ENCODE measurements around the gene DDX28. TPM values are rescaled to one million over a fixed set of nuclear protein-coding genes. Genes with fewer than 3 reads are reported as not detected.
A peak's percentile ranks its signal among the peaks of the same experiment; 100 is the strongest.

Gene DDX28
- total and polyA plus RNA-seq, 2 of the 4 experiments (the other 2 are of a cell fraction), result 9.2 to 10.0 TPM

DNA sequence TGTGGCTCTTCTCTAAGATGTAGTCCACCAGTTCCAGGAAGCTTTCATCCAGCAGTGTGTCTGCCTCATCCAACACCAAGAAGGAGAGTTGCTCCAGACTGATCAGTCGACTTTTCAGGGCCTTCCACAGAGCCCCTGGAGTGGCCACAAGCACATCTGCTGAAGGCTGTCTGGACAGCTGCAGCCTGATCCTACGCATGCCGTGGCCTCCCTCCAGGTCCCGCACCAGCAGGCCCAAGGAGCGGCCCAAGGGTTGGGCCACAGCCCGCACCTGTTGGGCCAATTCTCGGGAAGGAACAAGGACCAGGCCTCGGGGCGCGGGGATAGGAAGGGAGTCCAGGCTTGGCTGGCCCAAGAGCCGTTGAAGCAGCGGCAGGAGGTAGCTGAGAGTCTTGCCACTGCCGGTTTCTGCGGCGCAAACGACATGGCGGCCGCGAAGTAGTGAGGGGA is 729 bp downstream of the DDX28 start:
- no peak overlapping the region for H4K91ac ChIP-seq (ENCODE audit: insufficient read depth, low read depth, low read length)
- H3K36me3 ChIP-seq (ENCODE audit: control insufficient read depth, insufficient read depth, low read length), result peaks cover 7% of the 10 kb centered on the region
- no peak overlapping the region for H2BK120ac ChIP-seq (ENCODE audit: low read depth, low read length)
- H3K27me3 ChIP-seq (ENCODE audit: control insufficient read depth, insufficient read depth, low read length), result no peaks in the 10 kb centered on the region
- peak overlapping the region; percentile 98 for H2AK9ac ChIP-seq (replicated peaks; ENCODE audit: low read depth, low read length, poor library complexity)
- peaks cover 5% of the 10 kb centered on the region for H3K9me1 ChIP-seq (ENCODE audit: insufficient read depth, low read length)
- DNase-seq, result no peak
- no peak overlapping the region for H2BK20ac ChIP-seq (ENCODE audit: low read depth, low read length)
- H2BK5ac ChIP-seq (ENCODE audit: low read depth, low read length, poor library complexity, severe bottlenecking), result no peak overlapping the region
- no peak overlapping the region; the same call in 1 of the 2 replicates for H3K56ac ChIP-seq (ENCODE audit: extremely low read depth, insufficient read depth, low read length)
- H3K4ac ChIP-seq (ENCODE audit: low read depth, low read length), result no peak overlapping the region
- no peak for ATAC-seq (ENCODE audit: low read depth)
- 14% methylated on average over 10 of the region's 19 CpGs; no CpG with 5 or more reads in 1 of the 2 experiments for WGBS, 2 experiments (ENCODE audit: extremely low coverage in 2 of 2, insufficient read length in 1 of 2)
- no peak overlapping the region for H3K14ac ChIP-seq (replicated peaks; ENCODE audit: low read depth, low read length)
- peak overlapping the region; percentile 82 for H3K4me3 ChIP-seq (ENCODE audit: insufficient read depth, low read depth, low read length)
- BruUV-seq (replicated peaks), result no TSS peak
- H3K4me1 ChIP-seq (ENCODE audit: control insufficient read depth, insufficient read depth, low read length), result peaks cover 7% of the 10 kb centered on the region
- H4K8ac ChIP-seq (ENCODE audit: low read depth in 2 of 2, low read length in 2 of 2), result peak overlapping the region; percentile 88 to 94; a peak in 3 of 4 replicates
- POLR2A ChIA-PET (ENCODE audit: unreplicated experiment), result no interaction called here
- H3K18ac ChIP-seq (ENCODE audit: low read depth, low read length), result no peak overlapping the region
- peak overlapping the region; percentile 74; the same call in 1 of the 2 replicates for H3K27ac ChIP-seq (ENCODE audit: insufficient read depth, low read length)
- in situ Hi-C loops (cut with MboI; ENCODE audit: low sequenced_read_pairs) (no loop called here), intact Hi-C loops (cut with micrococcal nuclease) (no loop called here), dilution Hi-C loops (cut with HindIII; ENCODE audit: low sequenced_read_pairs, unreplicated experiment) (no loop called here)
- H2AFZ ChIP-seq (replicated peaks; ENCODE audit: low read length, poor library complexity), result peak overlapping the region; percentile 100
- peaks cover 22 to 39% of the 10 kb centered on the region in 2 experiments for H3K79me1 ChIP-seq (ENCODE audit: low read depth in 1 of 2, low read length in 2 of 2)
- H3K9me3 ChIP-seq (ENCODE audit: control insufficient read depth, insufficient read depth, low read length), result no peaks in the 10 kb centered on the region
- TF ChIP-seq CHD1 (IDR thresholded peaks at IDR 0.05; ENCODE audit: low read depth, low read length) (no peak), CEBPB (IDR thresholded peaks at IDR 0.05; ENCODE audit: low read depth, low read length) (no peak), RCOR1 (IDR thresholded peaks at IDR 0.05; ENCODE audit: insufficient replicate concordance, low read length) (no peak), NFE2L2 (IDR thresholded peaks at IDR 0.05; ENCODE audit: low read depth, low read length) (no peak), FOS (IDR thresholded peaks at IDR 0.05; ENCODE audit: low read depth, low read length) (no peak), RAD21 (IDR thresholded peaks at IDR 0.05; ENCODE audit: low read length) (no peak), POLR2A (IDR thresholded peaks at IDR 0.05; ENCODE audit: low read depth, low read length) (no peak), BHLHE40 (IDR thresholded peaks at IDR 0.05; ENCODE audit: low read depth, low read length) (no peak), ELK1 (IDR thresholded peaks at IDR 0.05; ENCODE audit: borderline replicate concordance, low read depth, low read length) (no peak), MXI1 (IDR thresholded peaks at IDR 0.05; ENCODE audit: borderline replicate concordance, low read depth, low read length) (no peak), MAFK (IDR thresholded peaks at IDR 0.05; ENCODE audit: low read depth, low read length) (no peak), SMC3 (IDR thresholded peaks at IDR 0.05; ENCODE audit: low read depth, low read length) (no peak), RFX5 (IDR thresholded peaks at IDR 0.05; ENCODE audit: low read depth, low read length) (no peak), MAZ (IDR thresholded peaks at IDR 0.05; ENCODE audit: borderline replicate concordance, low read depth, low read length) (no peak)
- TF ChIP-seq, protein P1, sequence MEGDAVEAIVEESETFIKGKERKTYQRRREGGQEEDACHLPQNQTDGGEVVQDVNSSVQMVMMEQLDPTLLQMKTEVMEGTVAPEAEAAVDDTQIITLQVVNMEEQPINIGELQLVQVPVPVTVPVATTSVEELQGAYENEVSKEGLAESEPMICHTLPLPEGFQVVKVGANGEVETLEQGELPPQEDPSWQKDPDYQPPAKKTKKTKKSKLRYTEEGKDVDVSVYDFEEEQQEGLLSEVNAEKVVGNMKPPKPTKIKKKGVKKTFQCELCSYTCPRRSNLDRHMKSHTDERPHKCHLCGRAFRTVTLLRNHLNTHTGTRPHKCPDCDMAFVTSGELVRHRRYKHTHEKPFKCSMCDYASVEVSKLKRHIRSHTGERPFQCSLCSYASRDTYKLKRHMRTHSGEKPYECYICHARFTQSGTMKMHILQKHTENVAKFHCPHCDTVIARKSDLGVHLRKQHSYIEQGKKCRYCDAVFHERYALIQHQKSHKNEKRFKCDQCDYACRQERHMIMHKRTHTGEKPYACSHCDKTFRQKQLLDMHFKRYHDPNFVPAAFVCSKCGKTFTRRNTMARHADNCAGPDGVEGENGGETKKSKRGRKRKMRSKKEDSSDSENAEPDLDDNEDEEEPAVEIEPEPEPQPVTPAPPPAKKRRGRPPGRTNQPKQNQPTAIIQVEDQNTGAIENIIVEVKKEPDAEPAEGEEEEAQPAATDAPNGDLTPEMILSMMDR (conservative IDR thresholded peaks at IDR 0.05; ENCODE audit: low read depth, low read length), result no peak
- TF ChIP-seq, protein P2, sequence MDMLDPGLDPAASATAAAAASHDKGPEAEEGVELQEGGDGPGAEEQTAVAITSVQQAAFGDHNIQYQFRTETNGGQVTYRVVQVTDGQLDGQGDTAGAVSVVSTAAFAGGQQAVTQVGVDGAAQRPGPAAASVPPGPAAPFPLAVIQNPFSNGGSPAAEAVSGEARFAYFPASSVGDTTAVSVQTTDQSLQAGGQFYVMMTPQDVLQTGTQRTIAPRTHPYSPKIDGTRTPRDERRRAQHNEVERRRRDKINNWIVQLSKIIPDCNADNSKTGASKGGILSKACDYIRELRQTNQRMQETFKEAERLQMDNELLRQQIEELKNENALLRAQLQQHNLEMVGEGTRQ (IDR thresholded peaks at IDR 0.05; ENCODE audit: low read depth, low read length), result no peak
- no peak overlapping the region for H3K23ac ChIP-seq (ENCODE audit: low read depth, low read length)
- H3K4me2 ChIP-seq (ENCODE audit: low read depth, low read length), result peak overlapping the region; percentile 90
- CTCF ChIA-PET, result interaction anchor here (1.4 kb wide), 1 partner anchor 18 kb away, joined by 6 read pairs; no protein-coding TSS in a partner anchor
- peak overlapping the region; percentile 80 for H3K9ac ChIP-seq (ENCODE audit: low read depth, low read length)
- H2BK15ac ChIP-seq (ENCODE audit: low read depth, low read length), result no peak overlapping the region
- H4K5ac ChIP-seq (ENCODE audit: low read depth, low read length), result peak overlapping the region; percentile 31
- no peaks in the 10 kb centered on the region for H4K20me1 ChIP-seq (ENCODE audit: insufficient read depth, low read length)
- peak overlapping the region; percentile 64 for H2AK5ac ChIP-seq (ENCODE audit: low read depth, low read length)
